HepG2 (cell line): ENCODE measurements around the gene CCDC69.

Source experiments
- ZNF274 ChIP-seq: sonication (generic); formaldehyde crosslinking; IDR thresholded peaks from 2 replicates; pipeline ENCODE4 v1.5.1; 2020; ENCODE audit warnings: mild to moderate bottlenecking, missing genetic modification reagents
- TF ChIP-seq, protein P1 (sequence below): sonication (generic); formaldehyde crosslinking; IDR thresholded peaks from 2 replicates; pipeline ENCODE4 v1.5.0; 2020; ENCODE audit warnings: mild to moderate bottlenecking, missing genetic modification reagents, moderate library complexity

DNA sequence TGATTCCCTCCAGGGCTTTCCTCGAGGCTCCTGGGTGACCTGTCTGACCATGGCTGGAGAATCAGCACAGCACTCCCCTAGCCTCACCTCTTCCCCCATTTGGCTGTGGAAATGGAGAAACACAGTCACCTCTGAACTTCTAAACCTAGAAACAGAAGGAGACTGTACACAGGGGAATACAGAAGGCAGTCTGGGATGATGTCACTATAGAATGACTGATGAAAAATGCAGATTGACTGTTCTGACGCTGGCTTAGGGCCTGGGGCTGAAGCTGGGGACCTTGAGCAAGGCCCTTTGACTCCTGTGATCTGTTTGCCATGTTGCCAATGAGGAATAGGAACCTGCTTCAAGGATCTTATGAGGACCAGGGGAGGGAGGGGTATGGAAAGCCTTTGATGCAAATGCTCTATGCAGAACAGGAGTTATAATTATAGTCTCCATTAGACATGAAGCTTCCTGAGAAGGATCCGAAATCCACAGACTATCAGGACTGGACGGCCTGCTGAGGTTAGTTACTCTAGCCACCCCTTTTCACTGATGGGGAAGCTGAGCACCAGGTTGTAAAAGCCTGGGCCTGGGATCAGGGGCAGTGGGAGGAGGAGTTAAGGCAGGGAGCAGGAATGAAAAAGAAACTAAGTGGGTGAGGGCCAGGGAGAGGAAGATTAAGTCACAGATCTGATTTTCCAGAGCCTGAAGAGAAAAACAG lies 41.9 kb downstream of the CCDC69 start:
- TF ChIP-seq, protein P1, sequence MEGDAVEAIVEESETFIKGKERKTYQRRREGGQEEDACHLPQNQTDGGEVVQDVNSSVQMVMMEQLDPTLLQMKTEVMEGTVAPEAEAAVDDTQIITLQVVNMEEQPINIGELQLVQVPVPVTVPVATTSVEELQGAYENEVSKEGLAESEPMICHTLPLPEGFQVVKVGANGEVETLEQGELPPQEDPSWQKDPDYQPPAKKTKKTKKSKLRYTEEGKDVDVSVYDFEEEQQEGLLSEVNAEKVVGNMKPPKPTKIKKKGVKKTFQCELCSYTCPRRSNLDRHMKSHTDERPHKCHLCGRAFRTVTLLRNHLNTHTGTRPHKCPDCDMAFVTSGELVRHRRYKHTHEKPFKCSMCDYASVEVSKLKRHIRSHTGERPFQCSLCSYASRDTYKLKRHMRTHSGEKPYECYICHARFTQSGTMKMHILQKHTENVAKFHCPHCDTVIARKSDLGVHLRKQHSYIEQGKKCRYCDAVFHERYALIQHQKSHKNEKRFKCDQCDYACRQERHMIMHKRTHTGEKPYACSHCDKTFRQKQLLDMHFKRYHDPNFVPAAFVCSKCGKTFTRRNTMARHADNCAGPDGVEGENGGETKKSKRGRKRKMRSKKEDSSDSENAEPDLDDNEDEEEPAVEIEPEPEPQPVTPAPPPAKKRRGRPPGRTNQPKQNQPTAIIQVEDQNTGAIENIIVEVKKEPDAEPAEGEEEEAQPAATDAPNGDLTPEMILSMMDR (CRISPR knock-in tag) = no peak
- no peak for TF ChIP-seq ZNF274 (CRISPR knock-in tag)
